OCI-LY3 (cell line): Measurements from ENCODE around the gene TCF3.

Source experiments
- H2AFZ ChIP-seq: fragments of 200-600, 300-600 bp; shearing (Covaris generic); 2 replicates; pipeline ENCODE4 v1.6.0; 2014; ENCODE audit warnings: antibody characterized with exemption, low read depth, low read length
- H3K27ac ChIP-seq: fragments of 200-600, 300-600 bp; sonication (generic); 2 replicates; pipeline ENCODE4 v1.5.1; 2014; ENCODE audit warnings: mild to moderate bottlenecking, low read length, moderate library complexity, mixed read lengths
- H3K27me3 ChIP-seq: fragments of 200-600, 300-600 bp; sonication (generic); 2 replicates; pipeline ENCODE4 v1.6.1; 2014; ENCODE audit warnings: low read depth, low read length, mixed read lengths
- H3K36me3 ChIP-seq: fragments of 200-600, 300-600 bp; sonication (generic); replicated peaks from 2 replicates; pipeline ENCODE3; 2014; ENCODE audit warnings: low read depth, low read length, mixed read lengths
- H3K4me1 ChIP-seq: fragments of 300-600, 200-600 bp; sonication (generic); 2 replicates; pipeline ENCODE4 v1.6.1; 2014; ENCODE audit warnings: low read length, mixed read lengths
- H3K4me2 ChIP-seq: fragments of 200-600, 300-600 bp; sonication (generic); 2 replicates; pipeline ENCODE4 v1.6.1; 2014; ENCODE audit warnings: low read length, mixed read lengths
- H3K4me3 ChIP-seq: fragments of 300-600, 200-600 bp; sonication (generic); 2 replicates; pipeline ENCODE4 v1.5.1; 2014; ENCODE audit warnings: antibody characterized with exemption, mild to moderate bottlenecking, low read length, moderate library complexity
- H3K79me2 ChIP-seq: fragments of 300-600, 200-600 bp; shearing (Covaris generic); 2 replicates; pipeline ENCODE4 v1.6.1; 2014; ENCODE audit warnings: mild to moderate bottlenecking, low read length, mixed read lengths
- H3K9ac ChIP-seq: fragments of 300-600, 200-600 bp; shearing (Covaris generic); 2 replicates; pipeline ENCODE4 v1.6.0; 2014; ENCODE audit warnings: mild to moderate bottlenecking, low read length, moderate library complexity
- H3K9me3 ChIP-seq: fragments of 200-600, 300-600 bp; shearing (Covaris generic); 2 replicates; pipeline ENCODE4 v1.6.1; 2014; ENCODE audit warnings: low read length, mixed read lengths; ENCODE audit not compliant: insufficient read depth
- H4K20me1 ChIP-seq: fragments of 200-600, 300-600 bp; sonication (generic); 2 replicates; pipeline ENCODE4 v1.6.1; 2016; ENCODE audit warnings: low read length, mixed read lengths; ENCODE audit not compliant: insufficient read depth
- EZH2phosphoT487 ChIP-seq: fragments of 200-600 bp; shearing (Covaris generic); IDR thresholded peaks from 2 replicates; pipeline ENCODE4 v1.6.1; 2018; ENCODE audit warnings: antibody characterized with exemption, mixed run types, low read depth
- TF ChIP-seq, protein P1 (sequence below): fragments of 200-600, 300-600 bp; sonication (generic); IDR thresholded peaks from 2 replicates; pipeline ENCODE4 v1.5.1; 2014; ENCODE audit warnings: antibody characterized with exemption, low read length, low read depth

TCF3 gene

DNA sequence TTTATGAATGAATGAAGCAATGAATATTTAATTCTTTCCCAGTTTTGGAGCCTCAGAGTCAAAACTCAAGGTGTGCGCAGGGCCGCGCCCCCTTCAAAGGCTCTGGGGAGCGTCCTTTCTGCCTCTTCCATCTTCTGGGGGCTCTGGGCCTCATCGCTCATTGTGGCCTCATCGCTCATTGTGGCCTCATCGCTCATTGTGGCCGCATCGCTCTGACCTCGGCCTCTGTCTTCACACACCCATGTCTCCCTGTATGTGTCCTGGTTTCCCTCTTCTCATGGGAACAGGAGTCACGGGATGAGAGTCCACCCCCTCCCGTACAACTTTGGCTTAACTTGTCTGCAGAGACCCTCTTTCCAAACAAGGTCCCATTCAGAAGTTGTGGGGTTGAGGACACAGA, 81.1 kb downstream of the TCF3 start:
- no peak for TF ChIP-seq EZH2phosphoT487
- TF ChIP-seq, protein P1, sequence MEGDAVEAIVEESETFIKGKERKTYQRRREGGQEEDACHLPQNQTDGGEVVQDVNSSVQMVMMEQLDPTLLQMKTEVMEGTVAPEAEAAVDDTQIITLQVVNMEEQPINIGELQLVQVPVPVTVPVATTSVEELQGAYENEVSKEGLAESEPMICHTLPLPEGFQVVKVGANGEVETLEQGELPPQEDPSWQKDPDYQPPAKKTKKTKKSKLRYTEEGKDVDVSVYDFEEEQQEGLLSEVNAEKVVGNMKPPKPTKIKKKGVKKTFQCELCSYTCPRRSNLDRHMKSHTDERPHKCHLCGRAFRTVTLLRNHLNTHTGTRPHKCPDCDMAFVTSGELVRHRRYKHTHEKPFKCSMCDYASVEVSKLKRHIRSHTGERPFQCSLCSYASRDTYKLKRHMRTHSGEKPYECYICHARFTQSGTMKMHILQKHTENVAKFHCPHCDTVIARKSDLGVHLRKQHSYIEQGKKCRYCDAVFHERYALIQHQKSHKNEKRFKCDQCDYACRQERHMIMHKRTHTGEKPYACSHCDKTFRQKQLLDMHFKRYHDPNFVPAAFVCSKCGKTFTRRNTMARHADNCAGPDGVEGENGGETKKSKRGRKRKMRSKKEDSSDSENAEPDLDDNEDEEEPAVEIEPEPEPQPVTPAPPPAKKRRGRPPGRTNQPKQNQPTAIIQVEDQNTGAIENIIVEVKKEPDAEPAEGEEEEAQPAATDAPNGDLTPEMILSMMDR: no peak
- Histone ChIP-seq H3K27me3 (no peaks in the 10 kb centered on the region), H3K4me1 (no peaks in the 10 kb centered on the region), H3K9me3 (no peaks in the 10 kb centered on the region), H4K20me1 (no peaks in the 10 kb centered on the region), H3K9ac (no peak overlapping the region), H3K4me2 (no peak overlapping the region), H3K4me3 (no peak overlapping the region), H3K79me2 (no peaks in the 10 kb centered on the region), H3K36me3 (no peaks in the 10 kb centered on the region), H2AFZ (no peak overlapping the region), H3K27ac (no peak overlapping the region)

GRCh38 chr19:1570836-1571235, 81.6 kb downstream of the TCF3 start:
- Histone ChIP-seq H3K36me3 (no peaks in the 10 kb centered on the region), H3K4me2 (no peak overlapping the region), H4K20me1 (no peaks in the 10 kb centered on the region), H3K27ac (no peak overlapping the region), H2AFZ (no peak overlapping the region), H3K4me1 (no peaks in the 10 kb centered on the region), H3K79me2 (no peaks in the 10 kb centered on the region), H3K9me3 (no peaks in the 10 kb centered on the region), H3K4me3 (no peak overlapping the region), H3K27me3 (no peaks in the 10 kb centered on the region), H3K9ac (no peak overlapping the region)
- TF ChIP-seq, protein P1: no peak
- no peak for TF ChIP-seq EZH2phosphoT487

DNA sequence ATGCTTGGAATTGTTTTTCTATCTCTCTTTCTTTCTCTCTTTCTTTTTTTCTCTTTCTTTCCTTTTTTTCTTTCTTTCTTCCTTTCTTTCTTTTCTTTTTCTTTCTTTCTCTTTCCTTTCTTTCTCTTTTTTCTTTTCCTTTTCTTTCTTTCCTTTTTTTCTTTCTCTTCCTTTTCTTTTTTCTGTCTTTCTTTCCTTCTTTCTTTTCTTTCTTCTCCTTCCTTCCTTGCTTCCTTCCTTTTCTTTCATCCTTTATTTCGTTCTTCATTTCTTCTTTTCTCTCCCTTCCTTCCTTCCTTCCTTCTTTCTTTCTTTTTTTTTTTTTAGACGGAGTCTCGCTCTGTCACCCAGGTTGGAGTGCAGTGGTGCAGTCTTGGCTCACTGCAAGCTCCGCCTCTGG, 82.4 kb downstream of the TCF3 start:
- Histone ChIP-seq H2AFZ (no peak overlapping the region), H3K4me1 (no peaks in the 10 kb centered on the region), H3K4me2 (no peak overlapping the region), H3K9me3 (no peaks in the 10 kb centered on the region), H3K9ac (no peak overlapping the region), H3K36me3 (no peaks in the 10 kb centered on the region), H3K27me3 (no peaks in the 10 kb centered on the region), H3K79me2 (no peaks in the 10 kb centered on the region), H4K20me1 (no peaks in the 10 kb centered on the region), H3K27ac (no peak overlapping the region), H3K4me3 (no peak overlapping the region)
- TF ChIP-seq EZH2phosphoT487: no peak
- TF ChIP-seq, protein P1: no peak

DNA sequence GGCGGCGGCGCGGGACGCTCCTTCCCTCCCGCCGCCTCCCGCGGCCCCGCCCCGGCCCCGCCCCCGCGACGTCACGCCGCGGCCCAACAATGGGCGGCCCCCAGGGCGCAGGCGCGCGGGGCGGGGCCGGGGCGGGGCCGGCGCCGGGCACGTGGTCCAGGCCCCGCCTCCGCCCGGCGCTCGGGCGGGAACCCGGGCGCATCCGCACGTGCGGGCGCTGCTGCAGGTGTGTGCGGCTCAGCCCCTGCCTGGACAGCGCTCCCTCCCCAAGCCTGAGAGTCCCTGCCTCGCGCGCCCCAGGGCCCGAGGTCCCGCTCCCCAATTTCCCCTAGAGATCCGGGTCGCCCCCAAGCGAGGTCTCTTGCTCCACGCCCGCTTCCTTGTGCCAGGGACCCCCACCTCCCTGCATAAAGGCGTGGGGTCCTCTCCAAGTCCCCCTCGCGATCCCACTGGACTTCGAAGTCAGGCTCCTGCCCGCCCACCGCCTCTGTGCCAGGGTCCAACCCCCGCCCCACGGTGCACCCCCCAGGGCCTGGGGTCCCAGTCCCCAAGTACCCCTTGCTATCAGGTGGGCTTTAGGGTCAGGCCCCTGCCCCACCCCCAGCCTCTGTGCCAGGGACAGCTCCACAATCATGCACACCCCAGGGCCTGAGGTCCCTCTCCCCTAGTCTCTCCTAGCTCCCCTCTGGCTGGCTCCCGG, 83.9 kb downstream of the TCF3 start, which contains the start of gene MEX3D:
MEX3D (minus strand) TSS at position 6 of the 700 bp plus-strand sequence. CDS start 267 bp downstream, outside the sequence.
- Histone ChIP-seq H3K27ac (no peak within 1 kb of the TSS), H3K9me3 (no peaks in the 10 kb centered on the region), H3K4me2 (no peak within 1 kb of the TSS), H3K27me3 (no peaks in the 10 kb centered on the region), H2AFZ (no peak within 1 kb of the TSS), H3K36me3 (no peaks in the 10 kb centered on the region), H3K4me3 (no peak within 1 kb of the TSS), H3K9ac (no peak within 1 kb of the TSS), H3K79me2 (no peaks in the 10 kb centered on the region), H4K20me1 (no peaks in the 10 kb centered on the region), H3K4me1 (no peaks in the 10 kb centered on the region)
- TF ChIP-seq, protein P1: no peak
- TF ChIP-seq EZH2phosphoT487: no peak
